Progenitor cell of endocrine pancreas (in vitro differentiated cells): Measurements from ENCODE around the gene GRIK3. TPM values are rescaled to one million over a fixed set of nuclear protein-coding genes. Genes with fewer than 3 reads are reported as not detected.

Experiments
- DNase-seq: peaks from one replicate; pipeline ENCODE4 v3.0.0; 2021; ENCODE audit warnings: low spot score; ENCODE audit not compliant: unreplicated experiment
- H3K27ac Mint-ChIP-seq: 2 replicates; pipeline ENCODE4 v1.8.0; 2021; ENCODE audit warnings: mild to moderate bottlenecking, moderate library complexity, mixed read lengths
- H3K27me3 Mint-ChIP-seq: 2 replicates; pipeline ENCODE4 v1.8.0; 2021; ENCODE audit warnings: mixed read lengths
- H3K36me3 Mint-ChIP-seq: 2 replicates; pipeline ENCODE4 v1.8.0; 2022; ENCODE audit warnings: mixed read lengths; ENCODE audit not compliant: insufficient read depth
- H3K4me1 Mint-ChIP-seq: 2 replicates; pipeline ENCODE4 v1.8.0; 2021; ENCODE audit warnings: low read depth, mixed read lengths
- H3K4me3 Mint-ChIP-seq: 2 replicates; pipeline ENCODE4 v1.8.0; 2021; ENCODE audit warnings: low read depth, mild to moderate bottlenecking, moderate library complexity, mixed read lengths
- H3K9me3 Mint-ChIP-seq: 2 replicates; pipeline ENCODE4 v1.8.0; 2021; ENCODE audit warnings: low read depth, mixed read lengths
- CTCF ChIP-seq: fragments of 200-600 bp; sonication (generic); IDR thresholded peaks from one replicate; pipeline ENCODE4 v1.5.0; 2021; ENCODE audit warnings: antibody characterized with exemption, mild to moderate bottlenecking; ENCODE audit not compliant: unreplicated experiment
- total RNA-seq: library from RNA; stranded (reverse); gene quantifications from 2 replicates; pipeline ENCODE4 v1.2.1, GENCODE V29; 2021

GRIK3 gene
- total RNA-seq, 1 donor from 2014 or later, result 0.41 TPM

- Mint-ChIP-seq H3K4me3 (no peak overlapping the region), H3K4me1 (no peaks in the 10 kb centered on the region), H3K9me3 (no peaks in the 10 kb centered on the region), H3K27ac (no peak overlapping the region), H3K27me3 (peaks cover 2% of the 10 kb centered on the region), H3K36me3 (no peaks in the 10 kb centered on the region)
- no peak for DNase-seq
- no peak for TF ChIP-seq CTCF
Measured at GRCh38 chr1:36894824-36895223, 139.5 kb downstream of the GRIK3 start.

DNA sequence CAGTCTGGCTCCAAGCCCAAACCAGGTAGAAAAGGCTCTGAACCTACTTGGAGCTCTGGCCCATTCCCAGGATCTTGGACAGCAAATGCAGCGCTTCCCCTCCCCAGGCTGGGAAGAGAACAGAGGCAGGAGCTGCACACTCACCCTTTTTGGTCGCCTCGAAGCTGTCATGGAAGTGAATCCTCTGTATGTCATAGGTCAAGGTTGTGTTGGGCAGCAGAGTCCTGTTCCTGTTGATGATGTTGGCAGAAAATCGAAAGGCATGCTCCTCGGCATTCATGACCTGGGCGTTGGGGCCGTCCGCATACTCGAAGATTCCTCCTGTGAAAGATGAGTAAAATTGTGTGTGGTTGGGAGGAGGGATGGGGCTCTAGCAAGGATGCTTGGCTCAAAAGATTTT lies 143.5 kb downstream of the GRIK3 start:
- Mint-ChIP-seq H3K9me3 (no peaks in the 10 kb centered on the region), H3K4me1 (no peaks in the 10 kb centered on the region), H3K27ac (no peak overlapping the region), H3K4me3 (no peak overlapping the region), H3K36me3 (no peaks in the 10 kb centered on the region), H3K27me3 (peaks cover 6% of the 10 kb centered on the region)
- no peak for TF ChIP-seq CTCF
- no peak for DNase-seq

GRCh38 chr1:36889478-36890226 lies 144.7 kb downstream of the GRIK3 start:
- no peak for TF ChIP-seq CTCF
- Mint-ChIP-seq H3K4me1 (no peaks in the 10 kb centered on the region), H3K27ac (no peak overlapping the region), H3K36me3 (no peaks in the 10 kb centered on the region), H3K9me3 (no peaks in the 10 kb centered on the region), H3K27me3 (peaks cover 6% of the 10 kb centered on the region), H3K4me3 (no peak overlapping the region)
- no peak for DNase-seq

DNA sequence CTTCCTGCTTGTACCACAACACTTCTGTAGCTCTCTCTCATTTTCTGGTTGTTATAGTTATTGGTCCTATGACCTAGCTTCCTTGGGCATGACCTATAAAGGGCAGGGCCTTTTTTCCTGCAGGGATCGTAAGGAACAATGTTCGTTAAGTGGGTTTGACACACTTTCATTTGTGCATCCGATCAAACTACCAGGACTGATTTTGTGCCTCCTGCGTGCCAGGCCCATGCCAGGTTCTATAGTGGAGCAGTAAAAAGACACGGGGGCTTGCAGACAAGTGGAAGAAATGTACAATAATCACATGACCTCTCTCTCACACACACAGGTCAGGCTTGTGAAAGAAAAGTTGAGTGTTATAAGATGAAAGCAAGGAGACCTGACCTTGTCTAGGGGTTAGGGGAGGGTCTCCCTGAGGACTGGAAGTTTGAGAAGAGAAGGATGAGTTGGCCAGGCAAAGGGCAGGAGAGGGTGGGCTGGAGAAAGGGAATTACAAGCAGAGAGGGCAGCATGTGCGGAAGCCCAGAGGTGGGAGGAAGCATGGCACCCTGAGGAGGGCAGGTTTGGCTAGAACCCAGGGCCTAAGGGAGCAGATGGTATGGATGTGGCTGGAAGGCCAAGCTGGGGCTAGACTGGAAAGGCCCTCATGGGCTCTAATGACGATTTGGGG lies 145.4 kb downstream of the GRIK3 start:
- Mint-ChIP-seq H3K9me3 (no peaks in the 10 kb centered on the region), H3K27me3 (peaks cover 6% of the 10 kb centered on the region), H3K4me1 (no peaks in the 10 kb centered on the region), H3K36me3 (no peaks in the 10 kb centered on the region), H3K4me3 (no peak overlapping the region), H3K27ac (no peak overlapping the region)
- TF ChIP-seq CTCF, result no peak
- no peak for DNase-seq

GRCh38 chr1:36885540-36886357 lies 148.6 kb downstream of the GRIK3 start:
- TF ChIP-seq CTCF, result no peak
- Mint-ChIP-seq H3K4me3 (no peak overlapping the region), H3K27me3 (peaks cover 10% of the 10 kb centered on the region), H3K4me1 (no peaks in the 10 kb centered on the region), H3K9me3 (no peaks in the 10 kb centered on the region), H3K27ac (no peak overlapping the region), H3K36me3 (no peaks in the 10 kb centered on the region)
- no peak for DNase-seq
